A549 (cell line): ENCODE results near the gene ATF7IP.

Experiments
- KDM1A ChIP-seq: fragments of 200-600 bp; sonication (generic); IDR thresholded peaks from 2 replicates; pipeline ENCODE4 v1.6.1; 2016; ENCODE audit warnings: low read depth, mild to moderate bottlenecking
- KDM5A ChIP-seq: fragments of 200-600 bp; sonication (generic); IDR thresholded peaks from 2 replicates; pipeline ENCODE4 v1.6.1; 2016; ENCODE audit warnings: antibody characterized with exemption, mild to moderate bottlenecking
- POLR2A ChIP-seq: IDR thresholded peaks from 2 replicates; pipeline ENCODE4 v1.6.1; 2012; ENCODE audit warnings: mild to moderate bottlenecking, low read length
- SMC3 ChIP-seq: fragments of >200 bp; sonication (Bioruptor Twin); formaldehyde crosslinking; IDR thresholded peaks from 3 replicates; pipeline ENCODE4 v1.6.1; 2018; ENCODE audit warnings: inconsistent platforms
- TF ChIP-seq, protein P1 (sequence below): fragments of >200 bp; sonication (Bioruptor Twin); formaldehyde crosslinking; IDR thresholded peaks from 3 replicates; pipeline ENCODE4 v1.5.1; 2016
- TF ChIP-seq, protein P2 (sequence below): fragments of 250-450 bp; sonication (Bioruptor Pico); IDR thresholded peaks from 2 replicates; pipeline ENCODE4 v1.5.0; 2021; ENCODE audit warnings: mild to moderate bottlenecking, moderate library complexity, borderline replicate concordance
- TF ChIP-seq, protein P3 (sequence below): IDR thresholded peaks from 2 replicates; pipeline ENCODE4 v1.6.1; 2012

DNA sequence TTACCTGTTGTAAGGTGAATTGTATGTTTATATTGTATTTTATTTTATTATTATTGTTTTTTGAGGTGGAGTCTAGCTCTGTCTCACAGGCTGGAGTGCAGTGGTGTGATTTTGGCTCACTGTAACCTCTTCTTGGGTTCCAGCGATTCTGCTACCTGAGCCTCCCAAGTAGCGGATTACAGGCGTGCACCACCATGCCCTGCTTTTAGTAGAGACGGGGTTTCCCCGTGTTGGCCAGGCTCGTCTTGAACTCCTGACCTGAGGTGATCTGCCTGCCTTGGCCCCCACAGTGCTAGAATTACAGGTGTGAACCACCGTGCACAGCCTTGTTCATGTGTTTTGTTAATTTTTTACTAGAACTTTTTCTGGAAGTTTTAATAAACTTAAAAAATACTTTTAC, 3.8 kb downstream of the ATF7IP start:
- TF ChIP-seq POLR2A (no peak), KDM1A (no peak), KDM5A (no peak), SMC3 (no peak)
- TF ChIP-seq, protein P1, sequence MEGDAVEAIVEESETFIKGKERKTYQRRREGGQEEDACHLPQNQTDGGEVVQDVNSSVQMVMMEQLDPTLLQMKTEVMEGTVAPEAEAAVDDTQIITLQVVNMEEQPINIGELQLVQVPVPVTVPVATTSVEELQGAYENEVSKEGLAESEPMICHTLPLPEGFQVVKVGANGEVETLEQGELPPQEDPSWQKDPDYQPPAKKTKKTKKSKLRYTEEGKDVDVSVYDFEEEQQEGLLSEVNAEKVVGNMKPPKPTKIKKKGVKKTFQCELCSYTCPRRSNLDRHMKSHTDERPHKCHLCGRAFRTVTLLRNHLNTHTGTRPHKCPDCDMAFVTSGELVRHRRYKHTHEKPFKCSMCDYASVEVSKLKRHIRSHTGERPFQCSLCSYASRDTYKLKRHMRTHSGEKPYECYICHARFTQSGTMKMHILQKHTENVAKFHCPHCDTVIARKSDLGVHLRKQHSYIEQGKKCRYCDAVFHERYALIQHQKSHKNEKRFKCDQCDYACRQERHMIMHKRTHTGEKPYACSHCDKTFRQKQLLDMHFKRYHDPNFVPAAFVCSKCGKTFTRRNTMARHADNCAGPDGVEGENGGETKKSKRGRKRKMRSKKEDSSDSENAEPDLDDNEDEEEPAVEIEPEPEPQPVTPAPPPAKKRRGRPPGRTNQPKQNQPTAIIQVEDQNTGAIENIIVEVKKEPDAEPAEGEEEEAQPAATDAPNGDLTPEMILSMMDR: no peak
- TF ChIP-seq, protein P2, sequence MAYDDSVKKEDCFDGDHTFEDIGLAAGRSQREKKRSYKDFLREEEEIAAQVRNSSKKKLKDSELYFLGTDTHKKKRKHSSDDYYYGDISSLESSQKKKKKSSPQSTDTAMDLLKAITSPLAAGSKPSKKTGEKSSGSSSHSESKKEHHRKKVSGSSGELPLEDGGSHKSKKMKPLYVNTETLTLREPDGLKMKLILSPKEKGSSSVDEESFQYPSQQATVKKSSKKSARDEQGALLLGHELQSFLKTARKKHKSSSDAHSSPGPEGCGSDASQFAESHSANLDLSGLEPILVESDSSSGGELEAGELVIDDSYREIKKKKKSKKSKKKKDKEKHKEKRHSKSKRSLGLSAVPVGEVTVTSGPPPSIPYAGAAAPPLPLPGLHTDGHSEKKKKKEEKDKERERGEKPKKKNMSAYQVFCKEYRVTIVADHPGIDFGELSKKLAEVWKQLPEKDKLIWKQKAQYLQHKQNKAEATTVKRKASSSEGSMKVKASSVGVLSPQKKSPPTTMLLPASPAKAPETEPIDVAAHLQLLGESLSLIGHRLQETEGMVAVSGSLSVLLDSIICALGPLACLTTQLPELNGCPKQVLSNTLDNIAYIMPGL (CRISPR knock-in tag): no peak
- TF ChIP-seq, protein P3, sequence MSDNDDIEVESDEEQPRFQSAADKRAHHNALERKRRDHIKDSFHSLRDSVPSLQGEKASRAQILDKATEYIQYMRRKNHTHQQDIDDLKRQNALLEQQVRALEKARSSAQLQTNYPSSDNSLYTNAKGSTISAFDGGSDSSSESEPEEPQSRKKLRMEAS: no peak
